Measurements from ENCODE around the gene MMP24.

MMP24 gene

DNA sequence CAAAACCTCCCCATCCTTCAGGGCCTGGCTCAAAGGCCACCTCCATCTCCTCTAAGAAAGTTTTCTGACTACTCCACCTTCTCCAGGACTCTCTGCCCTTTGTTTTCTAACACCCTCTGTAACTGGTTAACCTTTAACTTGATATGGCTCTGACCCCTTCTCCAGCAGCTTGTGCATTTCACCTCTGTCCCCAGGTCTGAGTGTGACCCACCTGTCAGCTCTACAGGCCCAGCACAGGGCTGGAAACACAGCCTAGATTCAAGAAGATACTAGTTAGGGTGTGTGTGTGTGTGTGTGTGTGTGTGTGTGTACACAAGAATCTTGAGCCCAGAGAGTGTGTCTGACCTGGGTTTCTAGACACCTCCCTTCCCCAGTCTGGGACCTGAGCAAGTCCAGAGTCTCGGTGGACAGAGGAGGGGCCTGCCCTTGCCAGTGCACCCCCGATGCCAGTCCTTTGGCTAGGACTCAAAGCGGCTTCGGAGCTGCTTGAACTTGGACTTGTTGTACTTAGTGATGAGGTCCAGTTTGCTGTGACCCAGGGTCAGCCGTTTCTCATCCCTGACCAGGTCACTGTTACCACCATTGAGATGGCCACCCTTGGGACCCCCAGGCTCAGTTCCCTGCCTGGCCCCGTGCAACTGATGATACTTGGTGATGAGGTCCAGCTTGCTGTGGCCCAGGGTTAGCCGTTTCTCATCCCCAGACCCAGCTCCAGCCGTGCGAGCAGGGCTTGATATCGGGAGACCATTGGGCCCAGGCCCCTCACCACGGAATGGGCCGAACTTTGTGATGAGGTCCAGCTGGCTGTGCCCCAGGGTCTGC, 59.8 kb downstream of the MMP24 start:
- Histone ChIP-seq H3K4me3 (ENCODE audit: severe bottlenecking) (no peak overlapping the region), H3K27ac (ENCODE audit: poor library complexity, severe bottlenecking) (peak overlapping the region; percentile 88), H3K27me3 (ENCODE audit: insufficient read depth, poor library complexity, severe bottlenecking) (no peaks in the 10 kb centered on the region), H3K9me3 (ENCODE audit: severe bottlenecking) (no peaks in the 10 kb centered on the region), H3K36me3 (ENCODE audit: low read depth) (peaks cover 28% of the 10 kb centered on the region), H3K4me1 (ENCODE audit: insufficient read depth, poor library complexity, severe bottlenecking) (peaks cover 8% of the 10 kb centered on the region)
- TF ChIP-seq, protein P1, sequence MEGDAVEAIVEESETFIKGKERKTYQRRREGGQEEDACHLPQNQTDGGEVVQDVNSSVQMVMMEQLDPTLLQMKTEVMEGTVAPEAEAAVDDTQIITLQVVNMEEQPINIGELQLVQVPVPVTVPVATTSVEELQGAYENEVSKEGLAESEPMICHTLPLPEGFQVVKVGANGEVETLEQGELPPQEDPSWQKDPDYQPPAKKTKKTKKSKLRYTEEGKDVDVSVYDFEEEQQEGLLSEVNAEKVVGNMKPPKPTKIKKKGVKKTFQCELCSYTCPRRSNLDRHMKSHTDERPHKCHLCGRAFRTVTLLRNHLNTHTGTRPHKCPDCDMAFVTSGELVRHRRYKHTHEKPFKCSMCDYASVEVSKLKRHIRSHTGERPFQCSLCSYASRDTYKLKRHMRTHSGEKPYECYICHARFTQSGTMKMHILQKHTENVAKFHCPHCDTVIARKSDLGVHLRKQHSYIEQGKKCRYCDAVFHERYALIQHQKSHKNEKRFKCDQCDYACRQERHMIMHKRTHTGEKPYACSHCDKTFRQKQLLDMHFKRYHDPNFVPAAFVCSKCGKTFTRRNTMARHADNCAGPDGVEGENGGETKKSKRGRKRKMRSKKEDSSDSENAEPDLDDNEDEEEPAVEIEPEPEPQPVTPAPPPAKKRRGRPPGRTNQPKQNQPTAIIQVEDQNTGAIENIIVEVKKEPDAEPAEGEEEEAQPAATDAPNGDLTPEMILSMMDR (IDR thresholded peaks at IDR 0.05; ENCODE audit: poor library complexity, severe bottlenecking) = no peak
- ATAC-seq (ENCODE audit: low read depth) (no peak), DNase-seq (ENCODE audit: low spot score) (no peak)

DNA sequence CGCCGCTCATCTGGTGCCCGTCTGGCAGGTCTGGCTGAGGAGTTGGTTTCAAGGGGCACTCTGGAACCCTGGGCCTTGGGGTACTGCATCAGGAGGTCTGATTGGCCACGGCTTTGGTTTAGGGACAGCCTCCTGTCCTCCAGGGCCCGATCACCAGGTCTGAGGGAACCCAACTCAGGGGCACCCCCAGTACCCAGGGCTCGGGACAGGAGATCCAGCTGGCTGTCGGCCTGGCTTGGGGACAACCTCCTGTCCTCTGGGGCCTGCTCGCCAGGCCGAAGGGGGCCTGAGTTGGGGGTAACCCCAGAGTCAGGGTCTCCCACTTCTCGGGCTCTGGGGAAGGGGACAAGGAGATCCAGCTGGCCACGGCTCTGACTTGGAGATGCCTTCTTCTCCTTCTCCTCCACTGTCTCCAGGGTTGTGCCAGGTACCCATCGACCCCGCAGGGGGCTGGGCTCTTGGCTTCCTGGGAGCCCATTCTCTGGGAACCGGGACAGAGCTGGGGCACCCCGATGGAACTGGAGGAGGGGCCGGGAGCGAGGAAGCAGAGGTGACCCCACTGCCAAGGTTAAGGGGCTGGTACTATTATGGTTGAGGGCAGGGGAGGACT, 60.5 kb downstream of the MMP24 start:
- DNase-seq (ENCODE audit: low spot score) = no peak
- no peak for ATAC-seq (ENCODE audit: low read depth)
- Histone ChIP-seq H3K27me3 (ENCODE audit: insufficient read depth, poor library complexity, severe bottlenecking) (no peaks in the 10 kb centered on the region), H3K36me3 (ENCODE audit: low read depth) (peaks cover 20% of the 10 kb centered on the region), H3K4me1 (ENCODE audit: insufficient read depth, poor library complexity, severe bottlenecking) (peaks cover 8% of the 10 kb centered on the region), H3K27ac (ENCODE audit: poor library complexity, severe bottlenecking) (no peak overlapping the region), H3K9me3 (ENCODE audit: severe bottlenecking) (no peaks in the 10 kb centered on the region), H3K4me3 (ENCODE audit: severe bottlenecking) (no peak overlapping the region)
- TF ChIP-seq, protein P1 (IDR thresholded peaks at IDR 0.05; ENCODE audit: poor library complexity, severe bottlenecking) = no peak

DNA sequence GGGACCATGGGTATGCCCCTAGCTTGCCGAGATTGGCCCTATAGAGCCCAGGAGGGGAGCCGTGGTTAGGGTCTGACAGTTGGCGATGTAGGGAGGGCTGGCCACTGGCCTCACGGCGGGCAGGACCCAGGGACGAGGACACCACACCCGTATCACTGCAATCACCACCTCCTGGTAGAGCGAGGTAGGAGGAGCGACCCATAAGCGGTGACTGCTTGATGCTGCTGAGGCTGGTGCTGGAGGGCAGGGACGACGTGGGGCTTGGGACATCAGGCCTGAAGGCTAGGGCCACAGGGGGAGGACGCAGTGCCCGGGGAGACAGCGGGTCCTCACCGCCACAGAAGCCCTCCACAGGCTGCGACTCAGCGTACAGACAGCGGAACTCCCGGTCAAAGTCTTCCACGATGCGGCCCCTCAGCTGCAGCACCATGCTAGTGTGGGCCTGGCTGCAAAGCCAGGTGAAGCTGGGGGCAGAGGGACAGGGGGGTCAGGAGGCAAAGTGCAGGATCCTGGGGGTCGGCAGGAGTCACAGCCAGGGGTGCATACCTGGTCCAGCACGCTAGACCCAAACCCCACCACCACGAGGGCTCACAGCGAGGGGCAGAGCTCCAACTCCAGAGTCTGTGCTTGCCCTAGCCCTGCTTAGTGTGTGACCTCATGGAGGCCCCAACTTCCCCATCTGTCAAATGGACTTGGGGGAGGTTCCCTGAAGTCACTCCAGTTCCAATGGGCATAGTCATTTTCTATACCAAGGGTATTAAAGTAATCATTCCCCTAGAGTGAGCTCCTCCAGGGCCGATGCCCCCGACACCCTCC, 61.2 kb downstream of the MMP24 start:
- Histone ChIP-seq H3K4me3 (ENCODE audit: severe bottlenecking) (no peak overlapping the region), H3K4me1 (ENCODE audit: insufficient read depth, poor library complexity, severe bottlenecking) (peaks cover 8% of the 10 kb centered on the region), H3K27ac (ENCODE audit: poor library complexity, severe bottlenecking) (no peak overlapping the region), H3K36me3 (ENCODE audit: low read depth) (peaks cover 13% of the 10 kb centered on the region), H3K27me3 (ENCODE audit: insufficient read depth, poor library complexity, severe bottlenecking) (no peaks in the 10 kb centered on the region), H3K9me3 (ENCODE audit: severe bottlenecking) (no peaks in the 10 kb centered on the region)
- ATAC-seq (ENCODE audit: low read depth) (no peak), DNase-seq (ENCODE audit: low spot score) (no peak)
- TF ChIP-seq, protein P1 (IDR thresholded peaks at IDR 0.05; ENCODE audit: poor library complexity, severe bottlenecking) = no peak

DNA sequence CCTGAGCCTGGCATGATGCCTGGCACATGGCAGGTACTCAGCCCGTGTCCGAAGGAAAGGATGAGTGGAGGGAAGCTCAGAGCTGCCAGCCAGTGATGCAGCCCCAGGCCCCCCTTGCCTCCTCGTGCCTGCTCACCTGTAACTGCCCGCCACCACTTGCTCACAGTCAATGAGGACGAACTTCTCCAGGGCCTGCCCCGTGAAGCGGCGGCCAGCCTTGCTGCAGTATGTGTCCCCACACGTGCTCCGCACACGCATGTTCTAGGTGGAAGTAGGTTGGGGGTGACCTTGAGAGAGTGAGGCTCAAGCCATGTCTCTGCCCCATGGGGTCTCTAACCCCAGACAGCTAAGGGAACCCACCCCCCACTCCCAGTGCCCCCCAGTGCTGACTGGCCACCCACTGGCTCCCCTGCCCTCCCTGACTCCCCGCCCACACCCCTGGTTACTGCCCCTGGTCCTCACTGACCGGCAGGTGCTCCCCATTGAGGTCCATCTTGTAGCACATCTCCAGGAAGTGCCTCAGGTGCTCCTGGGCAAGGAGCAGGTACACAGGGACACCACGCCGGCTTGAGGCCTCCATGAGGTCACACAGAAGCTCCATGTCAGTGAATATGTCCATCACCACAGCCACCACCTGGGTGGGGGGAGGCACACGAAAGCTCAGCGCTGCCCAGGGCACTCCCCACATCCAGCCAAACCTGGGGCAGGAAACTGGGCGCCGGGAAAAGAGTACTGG, 62.0 kb downstream of the MMP24 start:
- H3K27ac ChIP-seq (ENCODE audit: poor library complexity, severe bottlenecking) = no peak overlapping the region
- no peak for DNase-seq (ENCODE audit: low spot score)
- TF ChIP-seq, protein P1 (IDR thresholded peaks at IDR 0.05; ENCODE audit: poor library complexity, severe bottlenecking) = no peak
- peaks cover under 1% of the 10 kb centered on the region for H3K4me1 ChIP-seq (ENCODE audit: insufficient read depth, poor library complexity, severe bottlenecking)
- H3K4me3 ChIP-seq (ENCODE audit: severe bottlenecking) = no peak overlapping the region
- H3K27me3 ChIP-seq (ENCODE audit: insufficient read depth, poor library complexity, severe bottlenecking) = no peaks in the 10 kb centered on the region
- no peak for ATAC-seq (ENCODE audit: low read depth)
- peaks cover 6% of the 10 kb centered on the region for H3K36me3 ChIP-seq (ENCODE audit: low read depth)
- no peaks in the 10 kb centered on the region for H3K9me3 ChIP-seq (ENCODE audit: severe bottlenecking)

Data from RWPE2 (cell line).